ENCODE data around the gene RING1.
A peak's percentile ranks its signal among the peaks of the same experiment; 100 is the strongest.

Gene RING1

GRCh38 chr6:33208091-33208967, at the start of gene RING1:
TSS of gene RING1 (plus strand) at chr6:33208500. CDS start at chr6:33208823, 323 bp downstream.
- peak; percentile 70 for DNase-seq

DNA sequence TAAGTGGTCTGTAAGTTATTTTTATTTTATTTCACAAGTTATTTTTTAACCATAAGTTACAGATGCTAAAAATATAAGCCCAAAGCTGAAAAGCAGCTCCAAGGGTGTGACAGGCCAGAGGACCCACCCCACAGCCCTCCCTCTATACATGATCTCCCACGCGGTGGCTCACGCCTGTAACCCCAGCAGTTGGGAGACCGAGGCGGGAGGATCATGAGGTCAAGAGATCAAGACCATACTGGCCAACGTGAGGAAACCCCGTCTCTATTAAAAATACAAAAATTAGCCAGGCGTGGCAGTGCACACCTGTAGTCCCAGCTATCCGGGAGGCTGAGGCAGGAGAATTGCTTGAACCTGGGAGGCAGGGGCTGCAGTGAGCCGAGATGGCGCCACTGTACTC, 48.2 kb upstream of the RING1 start:
- DNase-seq = no peak

DNA sequence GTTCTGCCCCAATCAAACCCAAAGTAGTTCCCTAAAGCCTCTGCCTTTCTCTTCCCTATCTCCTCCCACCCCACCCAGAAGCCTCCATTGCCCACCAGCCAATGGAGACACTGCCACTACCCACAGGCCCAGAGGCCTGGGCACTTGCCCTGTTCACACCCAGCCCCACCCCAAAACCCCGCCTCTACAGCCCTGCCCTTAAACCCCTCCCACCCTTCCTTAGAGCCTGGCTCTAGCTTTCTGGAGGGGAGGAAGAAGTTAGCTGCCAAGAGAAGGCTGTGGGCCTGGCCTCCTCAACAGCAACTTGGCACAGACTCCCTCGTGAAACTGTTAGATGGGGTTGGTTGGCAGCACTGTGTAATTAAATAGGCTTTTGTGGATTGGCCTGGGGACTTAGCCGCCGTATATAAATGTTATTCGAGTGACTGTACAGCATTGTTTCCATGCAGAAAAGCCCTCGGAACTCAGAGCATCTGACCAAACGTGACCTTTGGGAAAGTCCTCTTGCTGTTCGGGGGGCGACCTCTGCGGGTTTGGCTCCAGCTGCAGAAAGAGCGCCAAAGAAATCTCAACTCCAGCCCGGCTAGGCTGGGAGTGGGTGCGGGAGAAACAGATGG, 47.5 kb upstream of the RING1 start:
- peak; percentile 79 for DNase-seq

- peak; percentile 65 for DNase-seq
Measured at GRCh38 chr6:33161354-33162331, 46.7 kb upstream of the RING1 start.

- DNase-seq = no peak
Measured at GRCh38 chr6:33163540-33163939, 44.8 kb upstream of the RING1 start.

DNA sequence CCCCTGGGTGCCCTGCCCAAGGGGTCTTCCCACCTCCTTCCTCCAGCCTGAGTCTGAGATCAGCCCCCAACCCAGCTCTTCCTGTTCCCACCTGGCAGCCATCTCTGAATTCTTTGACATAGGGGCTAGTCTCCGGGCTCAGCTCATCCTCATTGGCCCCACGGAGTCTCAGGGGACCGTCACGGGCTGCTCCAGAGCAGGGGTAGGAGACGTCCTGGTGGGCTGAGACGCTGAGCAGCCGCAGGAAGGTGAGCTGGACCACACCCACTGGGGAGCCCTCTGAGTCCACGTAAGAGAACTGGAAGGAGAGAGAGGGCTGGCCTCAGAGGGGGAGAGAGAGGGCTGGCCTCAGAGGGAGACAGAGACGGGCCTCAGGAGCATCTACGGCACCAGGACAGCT, 44.1 kb upstream of the RING1 start:
- no peak for DNase-seq

- no peak for DNase-seq
Measured at GRCh38 chr6:33164665-33165373, 43.5 kb upstream of the RING1 start.

GRCh38 chr6:33165581-33166258, 42.6 kb upstream of the RING1 start:
- no peak for DNase-seq

DNA sequence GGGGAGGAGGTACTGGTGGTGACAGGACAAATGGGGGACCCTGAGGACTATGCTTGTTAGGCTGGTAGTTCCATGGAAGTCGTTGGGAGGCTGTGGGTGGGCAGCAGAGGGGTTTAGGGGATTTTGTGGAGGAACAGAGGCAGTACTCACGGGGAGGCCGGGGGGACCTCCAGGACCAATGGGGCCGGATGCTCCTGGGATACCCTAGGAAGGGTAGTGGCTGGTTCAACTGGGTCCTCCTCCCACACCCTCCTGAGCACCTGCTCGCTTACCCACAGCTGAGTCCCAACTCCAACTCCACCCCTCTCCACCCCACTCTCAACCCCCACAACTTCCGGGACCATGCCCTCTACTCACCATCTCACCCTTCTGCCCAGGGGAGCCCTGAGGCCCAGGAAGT, 41.9 kb upstream of the RING1 start:
- no peak for DNase-seq

DNA sequence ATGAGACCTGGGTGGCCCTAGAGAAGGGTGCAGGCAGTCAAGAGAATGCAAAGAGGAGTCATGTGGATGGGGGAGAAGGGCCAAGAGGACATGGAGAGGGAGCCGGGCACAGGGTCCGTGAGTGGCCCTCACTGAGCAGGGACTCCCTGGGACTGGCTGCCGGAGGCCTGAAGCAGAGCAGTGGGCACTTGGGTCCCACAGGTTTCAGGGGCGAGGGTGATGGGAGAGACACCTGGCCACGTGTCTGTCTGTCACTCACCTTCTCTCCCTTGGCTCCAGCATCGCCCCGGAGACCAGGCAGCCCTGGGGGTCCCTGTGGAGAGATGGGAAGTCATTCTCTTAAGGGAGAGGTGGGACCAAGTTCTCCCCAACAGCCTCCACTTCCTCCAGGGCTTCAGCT, 41.5 kb upstream of the RING1 start:
- DNase-seq = no peak

- no peak for DNase-seq
Measured at GRCh38 chr6:33167374-33168283, 40.7 kb upstream of the RING1 start.

- DNase-seq = no peak
Measured at GRCh38 chr6:33168284-33168601, 40.1 kb upstream of the RING1 start.

DNA sequence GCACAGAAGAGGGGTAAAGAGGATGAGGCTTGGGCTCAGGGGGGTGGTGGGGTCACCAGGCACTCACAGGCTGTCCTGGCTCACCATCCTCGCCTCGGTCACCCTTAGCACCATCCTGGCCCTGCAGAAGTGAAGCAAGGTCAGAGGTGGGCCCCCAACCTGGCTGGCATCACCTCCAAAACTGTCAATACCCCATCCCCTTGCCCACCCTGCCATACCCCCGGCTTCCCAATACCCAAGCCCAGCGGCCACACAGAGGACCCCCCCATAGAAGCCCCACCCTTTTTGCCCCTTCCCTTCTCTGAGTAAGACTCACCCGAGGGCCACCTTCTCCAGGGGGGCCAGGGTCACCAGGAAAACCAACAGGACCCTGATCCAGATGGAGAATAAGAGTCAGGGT, 39.7 kb upstream of the RING1 start:
- no peak for DNase-seq

- DNase-seq = no peak
Measured at GRCh38 chr6:33169291-33170175, 38.8 kb upstream of the RING1 start.

- DNase-seq = no peak
Measured at GRCh38 chr6:33170176-33171015, 37.9 kb upstream of the RING1 start.

DNA sequence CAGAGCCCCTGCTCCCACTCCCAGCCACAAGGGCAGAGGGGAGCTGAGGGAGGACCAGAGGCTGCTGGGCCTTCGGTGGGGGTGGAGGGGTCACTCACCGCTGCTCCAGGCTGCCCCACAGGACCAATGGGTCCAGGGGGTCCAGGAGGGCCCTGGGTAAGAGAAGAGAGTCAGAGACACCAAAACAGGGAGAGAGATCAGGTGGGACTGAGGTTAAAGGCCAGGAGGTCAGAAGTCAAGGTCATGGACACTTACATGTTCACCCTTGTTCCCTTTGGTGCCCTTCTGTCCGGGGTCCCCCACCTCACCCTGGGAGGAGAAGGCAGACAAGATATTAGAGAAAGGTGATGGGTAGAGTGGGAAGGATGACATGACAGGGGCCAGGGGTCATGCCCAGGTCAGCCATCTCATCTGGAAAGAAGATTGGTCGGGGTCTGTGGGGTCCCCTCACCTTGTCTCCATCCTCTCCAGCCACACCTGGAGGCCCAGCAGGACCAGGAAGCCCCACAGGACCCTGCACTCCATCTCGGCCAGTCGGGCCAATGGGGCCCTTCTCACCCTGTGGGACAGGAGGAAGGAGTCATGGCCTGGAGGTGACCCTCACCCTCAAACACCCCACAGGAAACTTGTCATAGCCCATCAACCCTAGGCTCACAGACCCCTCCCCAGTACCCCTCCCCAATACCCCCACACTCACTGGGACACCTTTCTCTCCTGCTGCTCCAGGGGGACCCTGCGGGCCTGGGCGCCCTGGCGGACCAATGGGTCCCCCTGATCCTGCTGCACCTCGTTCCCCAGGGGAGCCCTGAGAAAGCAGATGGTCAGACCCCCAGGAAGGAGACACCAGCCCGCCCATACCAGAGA, 37.1 kb upstream of the RING1 start:
- DNase-seq = no peak

- DNase-seq = no peak
Measured at GRCh38 chr6:33171880-33172687, 36.2 kb upstream of the RING1 start.
